Esophagus squamous epithelium (tissue), 4 donors: ENCODE data around the gene DCANP1.

ENCODE experiments used
- CTCF ChIP-seq, 6 experiments: fragments of 450-650 bp in 4 of 6; fragments of 200-600 bp in 2 of 6; sonication (generic) in 2 of 6; IDR thresholded peaks; one replicate each; pipeline ENCODE4 v1.5.1; 2016 to 2019; ENCODE audit warnings: antibody characterized with exemption in 6 of 6, mild to moderate bottlenecking in 4 of 6, moderate library complexity in 4 of 6
- POLR2A ChIP-seq, 4 donors: fragments of 450-650 bp; IDR thresholded peaks; one replicate each; pipeline ENCODE4 v1.6.1; 2017; ENCODE audit warnings: antibody characterized with exemption in 4 of 4, mild to moderate bottlenecking in 4 of 4, moderate library complexity in 3 of 4

GRCh38 chr5:135434591-135435466 lies 12.3 kb downstream of the DCANP1 start:
- no peak for TF ChIP-seq CTCF (IDR thresholded peaks at IDR 0.05)
- no peak for TF ChIP-seq POLR2A (IDR thresholded peaks at IDR 0.05)
